Activated T-helper 2 cell treated with anti-CD3 and anti-CD28 coated beads, Interferon-gamma antibody, Interleukin-2, Interleukin-4, amounts not matched to agents 10 μg/mL and 5 μg/mL and 100 μg/mL, durations not matched to agents 14 hours and 24 hours and 36 hours (primary cell): ENCODE measurements around the gene BCAS1. TPM values are rescaled to one million over a fixed set of nuclear protein-coding genes. Genes with fewer than 3 reads are reported as not detected.

Source experiments
- DNase-seq: peaks from one replicate; pipeline ENCODE4 v3.0.0; 2021; ENCODE audit warnings: low spot score
- H3K27ac Mint-ChIP-seq: one replicate; pipeline ENCODE4 v1.8.0; 2021; ENCODE audit warnings: mixed read lengths
- H3K27me3 Mint-ChIP-seq: one replicate; pipeline ENCODE4 v1.8.0; 2021; ENCODE audit warnings: low read depth, mixed read lengths
- H3K36me3 Mint-ChIP-seq: one replicate; pipeline ENCODE4 v1.8.0; 2021; ENCODE audit warnings: low read depth, mixed read lengths
- H3K4me1 Mint-ChIP-seq: one replicate; pipeline ENCODE4 v1.8.0; 2021; ENCODE audit warnings: low read depth, mixed read lengths
- H3K4me3 Mint-ChIP-seq: one replicate; pipeline ENCODE4 v1.8.0; 2021; ENCODE audit warnings: low read depth, mild to moderate bottlenecking, moderate library complexity, mixed read lengths
- H3K9me3 Mint-ChIP-seq: one replicate; pipeline ENCODE4 v1.8.0; 2021; ENCODE audit warnings: mixed read lengths
- intact Hi-C: fragments of 100-400 bp; cut with micrococcal nuclease; formaldehyde crosslinking; loops from one replicate; pipeline ENCODE4 v1.15.1; 2023
- total RNA-seq: library from RNA; stranded (reverse); gene quantifications from 2 replicates; pipeline ENCODE4 v1.2.3, GENCODE V29; 2022

The BCAS1 gene
- total RNA-seq, 1 donor from 2014 or later: not detected

GRCh38 chr20:54027704-54028103 lies 42.7 kb downstream of the BCAS1 start:
- no peak for DNase-seq
- H3K9me3 Mint-ChIP-seq: peaks cover 2% of the 10 kb centered on the region
- no peak overlapping the region for H3K27ac Mint-ChIP-seq
- no peaks in the 10 kb centered on the region for H3K36me3 Mint-ChIP-seq
- no peaks in the 10 kb centered on the region for H3K4me1 Mint-ChIP-seq
- intact Hi-C loops: no loop called here
- no peak overlapping the region for H3K4me3 Mint-ChIP-seq
- H3K27me3 Mint-ChIP-seq: peaks cover 31% of the 10 kb centered on the region

- Mint-ChIP-seq H3K27me3 (peaks cover 26% of the 10 kb centered on the region), H3K27ac (no peak overlapping the region), H3K4me1 (no peaks in the 10 kb centered on the region), H3K4me3 (no peak overlapping the region), H3K9me3 (no peaks in the 10 kb centered on the region), H3K36me3 (no peaks in the 10 kb centered on the region)
- intact Hi-C loops: no loop called here
- no peak for DNase-seq
Measured at GRCh38 chr20:54026295-54027064, 43.9 kb downstream of the BCAS1 start.

- Mint-ChIP-seq H3K27me3 (peaks cover 21% of the 10 kb centered on the region), H3K4me3 (no peak overlapping the region), H3K9me3 (no peaks in the 10 kb centered on the region), H3K4me1 (no peaks in the 10 kb centered on the region), H3K27ac (no peak overlapping the region), H3K36me3 (no peaks in the 10 kb centered on the region)
- DNase-seq: no peak
- intact Hi-C loops: no loop called here
Measured at GRCh38 chr20:54025251-54025771, 45.1 kb downstream of the BCAS1 start.

- Mint-ChIP-seq H3K4me3 (no peak overlapping the region), H3K4me1 (no peaks in the 10 kb centered on the region), H3K27ac (no peak overlapping the region), H3K36me3 (no peaks in the 10 kb centered on the region), H3K9me3 (no peaks in the 10 kb centered on the region), H3K27me3 (peaks cover 17% of the 10 kb centered on the region)
- intact Hi-C loops: no loop called here
- DNase-seq: no peak
Measured at GRCh38 chr20:54023406-54023805, 47.0 kb downstream of the BCAS1 start.

DNA sequence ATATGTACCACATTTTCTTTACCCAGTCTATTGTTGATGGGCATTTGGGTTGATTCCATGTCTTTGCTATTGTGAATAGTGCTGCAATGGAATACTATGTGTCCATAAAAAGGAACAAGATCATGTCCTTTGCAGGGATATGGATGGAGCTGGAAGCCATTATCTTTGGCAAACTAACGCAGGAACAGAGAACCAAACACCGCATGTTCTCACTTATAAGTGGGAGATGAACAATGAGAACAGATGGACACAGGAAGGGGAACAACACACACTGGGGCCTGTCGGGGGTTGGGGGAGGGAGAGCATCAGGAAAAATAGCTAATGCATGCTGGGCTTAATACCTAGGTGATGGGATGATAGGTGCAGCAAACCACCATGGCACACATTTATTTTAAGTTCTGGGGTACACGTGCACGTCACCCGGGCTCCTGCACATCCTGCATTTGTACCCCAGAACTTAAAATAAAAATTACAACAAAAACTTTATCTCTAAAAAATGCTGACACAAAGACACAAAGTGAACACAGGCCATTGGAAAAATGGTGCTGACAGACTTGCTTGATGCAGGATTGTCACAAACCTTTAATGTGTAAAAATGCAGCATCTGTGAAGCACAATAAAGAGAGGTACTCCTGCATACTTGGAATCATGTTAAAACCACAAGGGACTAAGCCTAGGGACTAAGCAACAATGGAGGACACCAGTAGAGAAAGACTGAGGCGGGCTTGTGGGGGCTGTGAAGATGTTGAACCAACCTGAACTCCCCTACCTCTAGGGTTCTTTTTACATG lies 48.8 kb downstream of the BCAS1 start:
- Mint-ChIP-seq H3K27me3 (peaks cover 12% of the 10 kb centered on the region), H3K9me3 (no peaks in the 10 kb centered on the region), H3K36me3 (no peaks in the 10 kb centered on the region), H3K4me3 (no peak overlapping the region), H3K27ac (no peak overlapping the region), H3K4me1 (peaks cover 7% of the 10 kb centered on the region)
- intact Hi-C loops: no loop called here
- no peak for DNase-seq

DNA sequence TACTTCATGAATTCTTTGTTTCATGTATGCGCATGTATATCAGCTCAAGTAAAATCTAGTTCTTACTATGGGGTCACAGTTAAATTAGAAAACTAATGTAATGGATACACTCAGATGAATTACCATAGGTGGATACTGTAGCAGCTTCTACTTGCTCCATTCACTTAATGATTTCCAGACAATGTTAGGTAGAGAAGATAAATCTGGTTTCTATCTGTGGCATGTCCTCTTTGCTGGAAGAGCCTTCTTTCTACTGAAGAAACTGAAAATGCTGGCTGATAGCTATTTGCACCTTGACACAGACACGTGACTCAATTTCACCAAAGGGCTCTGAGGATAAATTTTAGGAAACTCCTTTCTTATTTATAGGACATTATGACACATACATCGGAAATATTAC lies 49.5 kb downstream of the BCAS1 start:
- Mint-ChIP-seq H3K4me3 (no peak overlapping the region), H3K27ac (no peak overlapping the region), H3K27me3 (peaks cover 12% of the 10 kb centered on the region), H3K9me3 (no peaks in the 10 kb centered on the region), H3K36me3 (no peaks in the 10 kb centered on the region), H3K4me1 (peaks cover 7% of the 10 kb centered on the region)
- intact Hi-C loops: no loop called here
- no peak for DNase-seq

- H3K27me3 Mint-ChIP-seq: peaks cover 6% of the 10 kb centered on the region
- no peak overlapping the region for H3K27ac Mint-ChIP-seq
Measured at GRCh38 chr20:54020348-54020747, 50.0 kb downstream of the BCAS1 start.

GRCh38 chr20:54019585-54019984 lies 50.8 kb downstream of the BCAS1 start:
- Mint-ChIP-seq H3K27ac (no peak overlapping the region), H3K9me3 (no peaks in the 10 kb centered on the region), H3K36me3 (no peaks in the 10 kb centered on the region), H3K27me3 (peaks cover 5% of the 10 kb centered on the region), H3K4me3 (no peak overlapping the region), H3K4me1 (peaks cover 7% of the 10 kb centered on the region)
- intact Hi-C loops: no loop called here
- DNase-seq: no peak

More at GRCh38 chr20:54020348-54020747, 50.0 kb downstream of the BCAS1 start:
- no peak overlapping the region for H3K4me3 Mint-ChIP-seq
- intact Hi-C loops: no loop called here
- peaks cover 7% of the 10 kb centered on the region for H3K4me1 Mint-ChIP-seq
- H3K9me3 Mint-ChIP-seq: no peaks in the 10 kb centered on the region
- DNase-seq: no peak
- no peaks in the 10 kb centered on the region for H3K36me3 Mint-ChIP-seq

- no peak overlapping the region for H3K4me3 Mint-ChIP-seq
- H3K9me3 Mint-ChIP-seq: no peaks in the 10 kb centered on the region
- H3K27me3 Mint-ChIP-seq: peaks cover 5% of the 10 kb centered on the region
- H3K36me3 Mint-ChIP-seq: no peaks in the 10 kb centered on the region
- no peak for DNase-seq
- H3K4me1 Mint-ChIP-seq: peaks cover 7% of the 10 kb centered on the region
- H3K27ac Mint-ChIP-seq: no peak overlapping the region
- intact Hi-C loops: no loop called here
Measured at GRCh38 chr20:54019127-54019526, 51.3 kb downstream of the BCAS1 start.

DNA sequence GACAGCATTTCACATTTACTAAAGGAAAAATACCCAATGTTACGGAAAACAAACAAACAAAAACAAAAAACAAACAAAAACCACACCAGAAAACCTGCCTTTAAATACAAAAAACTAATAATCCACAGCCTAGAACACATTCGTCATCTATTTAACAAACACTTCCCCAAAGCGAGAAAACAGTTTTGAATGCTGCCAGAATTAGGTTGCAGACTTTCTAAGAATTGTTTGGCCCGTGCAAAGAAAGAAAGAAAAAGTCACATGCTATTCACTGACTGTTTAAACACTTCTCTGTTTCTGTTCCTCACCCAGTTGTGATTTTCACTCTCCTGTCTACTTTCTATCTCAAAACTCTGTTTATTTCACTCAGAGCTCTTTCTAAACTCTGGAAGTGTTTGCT lies 52.5 kb downstream of the BCAS1 start:
- H3K27me3 Mint-ChIP-seq: peaks cover 4% of the 10 kb centered on the region
- H3K27ac Mint-ChIP-seq: no peak overlapping the region
- H3K4me3 Mint-ChIP-seq: no peak overlapping the region

GRCh38 chr20:54015496-54015895 lies 54.9 kb downstream of the BCAS1 start:
- DNase-seq: no peak
- H3K27me3 Mint-ChIP-seq: peaks cover 8% of the 10 kb centered on the region
- intact Hi-C loops: no loop called here
- no peaks in the 10 kb centered on the region for H3K9me3 Mint-ChIP-seq
- H3K27ac Mint-ChIP-seq: no peak overlapping the region
- H3K36me3 Mint-ChIP-seq: no peaks in the 10 kb centered on the region
- peaks cover 7% of the 10 kb centered on the region for H3K4me1 Mint-ChIP-seq
- no peak overlapping the region for H3K4me3 Mint-ChIP-seq

More for the DNA sequence above, 52.5 kb downstream of the BCAS1 start:
- no peak for DNase-seq
- H3K36me3 Mint-ChIP-seq: no peaks in the 10 kb centered on the region
- H3K4me1 Mint-ChIP-seq: peaks cover 7% of the 10 kb centered on the region
- no peaks in the 10 kb centered on the region for H3K9me3 Mint-ChIP-seq
- intact Hi-C loops: no loop called here

DNA sequence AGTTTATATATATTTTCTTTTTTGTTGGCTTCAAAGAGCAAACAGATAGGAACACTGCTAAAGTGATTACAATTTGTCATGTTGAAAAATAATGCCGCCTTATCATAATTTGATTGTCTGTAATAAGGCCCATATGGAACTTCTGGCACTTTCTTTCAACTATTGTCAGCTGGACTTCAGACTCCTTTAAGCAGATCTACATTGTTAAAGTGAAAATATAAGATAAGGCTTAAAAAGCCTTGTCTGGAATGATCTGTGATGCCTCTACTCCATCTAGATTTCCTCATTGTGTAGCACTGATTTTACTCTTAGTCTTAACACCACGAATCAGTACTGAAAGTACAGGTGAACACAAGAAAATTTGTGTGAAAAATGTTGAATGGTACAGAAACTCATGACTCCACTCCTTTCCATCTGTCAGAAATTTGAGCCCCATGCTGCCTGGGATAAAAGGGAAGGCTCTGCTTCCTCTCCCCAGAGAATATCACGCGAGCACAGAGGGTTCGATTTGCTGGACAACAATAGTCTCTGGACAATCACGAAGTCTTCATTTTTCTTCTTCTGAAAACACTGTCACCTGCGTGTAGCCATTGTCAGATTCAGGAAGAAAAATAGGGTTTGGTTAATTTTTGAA lies 56.0 kb downstream of the BCAS1 start:
- H3K36me3 Mint-ChIP-seq: no peaks in the 10 kb centered on the region
- intact Hi-C loops: no loop called here
- peaks cover 7% of the 10 kb centered on the region for H3K4me1 Mint-ChIP-seq
- no peak for DNase-seq
- no peaks in the 10 kb centered on the region for H3K9me3 Mint-ChIP-seq
- no peak overlapping the region for H3K4me3 Mint-ChIP-seq
- H3K27me3 Mint-ChIP-seq: peaks cover 18% of the 10 kb centered on the region
- no peak overlapping the region for H3K27ac Mint-ChIP-seq

DNA sequence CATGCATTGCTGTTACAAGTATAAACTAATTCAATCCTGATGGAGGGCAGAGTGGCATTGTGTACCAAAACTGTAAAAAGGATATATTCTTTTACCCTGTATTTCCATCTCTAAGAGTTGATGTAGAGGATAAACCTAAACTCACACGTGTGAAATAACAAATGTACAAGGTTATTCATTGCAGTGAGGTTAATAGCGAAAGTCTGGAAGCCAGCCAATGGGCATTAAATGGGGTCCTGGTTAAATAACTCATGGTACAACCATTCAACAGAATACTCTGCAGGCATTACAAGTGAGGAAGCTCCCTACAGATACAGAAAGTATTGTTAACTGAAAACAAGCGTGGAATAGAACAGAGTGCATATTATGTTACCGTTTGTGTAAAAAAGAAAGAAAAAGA lies 56.9 kb downstream of the BCAS1 start:
- peaks cover 7% of the 10 kb centered on the region for H3K4me1 Mint-ChIP-seq
- DNase-seq: no peak
- no peak overlapping the region for H3K27ac Mint-ChIP-seq
- H3K9me3 Mint-ChIP-seq: no peaks in the 10 kb centered on the region
- H3K27me3 Mint-ChIP-seq: peaks cover 21% of the 10 kb centered on the region
- H3K4me3 Mint-ChIP-seq: no peak overlapping the region
- no peaks in the 10 kb centered on the region for H3K36me3 Mint-ChIP-seq
- intact Hi-C loops: no loop called here
